GOT3 (cell line): ENCODE measurements around the gene CFAP20DC.
"Not testable (repeated sequence)": the region's sequence is repeated elsewhere in the genome, so short reads cannot be mapped to it uniquely, and the experiment has no call there.

ENCODE experiments used
- DNase-seq: peaks from one replicate; lab custom pipeline; 2025; ENCODE audit warnings: mixed read lengths; lab: John Stamatoyannopoulos, UW

Gene CFAP20DC

DNA sequence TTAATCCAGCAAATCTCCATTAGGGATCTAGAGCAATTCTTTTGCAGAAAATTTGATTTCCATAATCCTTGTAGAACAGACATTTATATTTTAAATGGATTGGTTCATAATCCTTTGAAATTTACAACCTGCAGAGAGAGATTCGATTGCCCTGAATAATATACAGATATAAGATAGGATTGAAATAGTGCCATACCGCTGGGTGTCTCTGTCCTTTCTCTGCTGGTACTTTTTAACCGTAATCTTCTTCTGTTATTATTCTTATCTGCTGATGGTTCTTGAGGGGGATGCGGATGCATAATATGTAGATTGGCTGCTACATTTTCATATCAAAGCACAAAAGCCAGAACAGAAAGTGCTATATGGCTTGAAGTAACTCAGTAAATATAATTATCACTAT, 182.2 kb downstream of the CFAP20DC start:
- no peak for DNase-seq

DNA sequence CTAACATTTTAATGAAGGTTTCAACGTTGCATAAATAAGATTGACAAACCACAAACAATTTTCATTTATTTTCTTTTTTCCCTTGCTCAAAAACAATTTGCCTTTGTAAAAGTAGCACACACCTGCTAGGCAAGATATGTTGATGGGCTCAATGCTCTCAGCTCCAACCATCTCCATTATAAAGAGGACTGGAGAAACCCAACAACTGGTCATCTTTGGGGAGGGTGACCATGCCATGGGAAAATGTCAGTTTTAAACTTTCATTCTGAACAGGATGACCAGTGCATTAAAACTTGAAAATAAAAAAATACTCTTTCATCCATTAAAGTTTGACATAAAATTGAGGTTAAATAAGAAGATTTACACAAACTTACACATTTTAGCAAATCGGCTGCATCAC, 183.7 kb downstream of the CFAP20DC start:
- DNase-seq = no peak

DNA sequence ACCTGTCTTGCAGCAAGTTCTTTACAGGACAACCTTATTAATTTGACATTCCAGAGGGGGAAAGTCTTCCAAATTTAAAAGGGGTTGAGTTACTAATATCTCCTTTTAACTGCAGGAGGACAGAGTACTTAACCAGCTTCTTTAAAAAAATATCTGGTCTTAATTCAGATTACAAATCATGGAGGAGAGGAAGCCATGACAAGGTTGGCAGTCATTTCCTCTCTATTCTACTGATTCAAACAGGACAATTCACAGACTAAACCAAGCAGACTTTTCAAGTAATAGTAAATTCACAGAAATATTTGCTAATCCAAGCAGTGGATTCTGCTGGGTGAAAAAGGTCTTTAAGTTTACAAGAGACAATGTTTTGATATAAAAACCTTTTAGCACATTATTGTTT, 185.3 kb downstream of the CFAP20DC start:
- DNase-seq = no peak

DNA sequence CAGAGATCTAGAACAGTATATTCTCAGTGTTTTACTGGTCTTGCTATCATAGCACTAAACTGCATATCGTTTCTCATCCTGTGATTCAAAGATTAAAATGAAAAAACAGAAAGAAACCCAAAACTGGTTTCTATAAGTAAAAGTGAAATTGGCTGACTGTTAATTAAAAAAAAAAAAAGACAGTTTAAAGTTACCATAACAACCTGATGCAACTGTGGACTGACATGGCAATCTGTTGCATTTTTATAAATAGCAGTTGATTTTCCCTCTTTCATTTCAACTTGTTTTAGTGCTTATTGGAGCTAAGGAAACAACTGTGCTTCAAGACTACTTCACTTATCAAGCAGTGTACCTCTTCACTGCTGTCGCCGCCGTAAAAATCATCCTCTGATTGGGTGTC, 186.6 kb downstream of the CFAP20DC start:
- no peak for DNase-seq

DNA sequence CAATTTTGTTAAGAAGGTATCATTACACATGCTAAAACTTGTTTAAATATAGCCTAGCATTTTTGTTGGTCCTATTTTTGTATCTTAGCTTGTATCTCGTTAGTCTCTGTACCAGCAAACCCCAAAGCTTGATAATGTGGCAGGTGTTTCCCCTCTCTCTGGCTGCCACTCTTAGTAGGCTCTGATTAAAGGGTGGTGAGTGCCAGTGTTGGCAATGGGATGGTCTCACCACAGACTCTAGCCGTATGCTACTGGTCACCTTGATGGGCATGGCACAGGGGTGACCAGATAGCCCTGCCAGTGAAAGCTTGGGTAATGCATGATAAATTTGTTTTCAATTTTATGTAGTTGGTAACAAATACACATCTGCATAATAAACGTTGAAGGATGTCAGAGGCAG, 188.3 kb downstream of the CFAP20DC start:
- DNase-seq = no peak

DNA sequence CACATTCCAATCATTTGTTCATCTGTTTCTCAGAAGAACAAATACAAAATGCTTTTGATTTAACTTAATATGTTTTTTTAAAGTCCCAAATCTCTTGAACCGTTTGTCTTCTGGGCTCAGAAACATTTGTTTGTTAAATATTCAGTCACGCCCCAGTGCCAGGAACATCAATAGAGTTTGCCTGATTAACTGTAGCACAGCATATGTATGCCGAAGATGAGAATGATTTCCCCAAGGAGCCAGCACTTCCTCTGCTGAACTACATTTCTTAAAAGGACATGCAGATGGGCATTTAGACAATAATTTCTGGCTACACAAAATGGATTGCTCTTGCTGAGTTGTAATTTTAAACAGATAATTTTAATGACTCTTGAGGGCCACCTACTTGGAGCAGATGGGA, 191.7 kb downstream of the CFAP20DC start:
- no peak for DNase-seq

DNA sequence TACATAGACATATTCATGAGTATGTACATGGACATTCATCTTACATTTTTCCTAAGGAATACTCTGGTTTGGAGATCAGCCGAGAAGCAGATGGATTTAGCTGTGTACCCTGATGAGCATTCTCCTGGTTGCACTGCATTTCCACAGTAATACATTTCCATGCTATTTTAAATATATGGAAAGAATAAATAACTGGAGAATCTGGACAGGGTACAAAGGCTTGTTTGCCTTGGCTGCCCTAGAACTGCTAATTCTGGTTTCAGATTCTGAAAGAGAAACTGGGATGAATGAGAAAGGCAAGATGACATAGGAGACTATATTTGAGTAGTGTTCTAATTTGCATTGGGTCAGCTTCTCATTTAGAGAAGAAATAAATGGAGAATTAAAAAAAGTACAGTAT, 192.4 kb downstream of the CFAP20DC start:
- no peak for DNase-seq

DNA sequence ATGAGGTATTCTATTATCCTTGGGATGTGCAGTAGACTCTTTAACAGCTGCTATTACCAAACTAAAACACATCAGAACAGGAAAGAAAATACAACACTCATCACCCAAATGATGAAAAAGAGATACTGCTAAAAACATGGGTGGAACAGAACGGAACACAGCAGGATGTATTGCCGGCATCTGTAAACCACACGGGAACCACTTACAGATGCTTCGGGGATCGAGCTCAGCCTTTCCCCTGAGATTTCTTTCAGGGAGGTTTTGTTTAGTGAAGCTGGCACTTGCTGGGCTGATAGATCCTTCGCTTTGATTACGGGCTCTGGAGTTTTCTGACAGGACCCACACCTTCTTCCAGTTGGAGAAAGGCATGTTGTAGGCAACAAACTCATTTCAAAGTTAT, 201.0 kb downstream of the CFAP20DC start:
- no peak for DNase-seq

DNA sequence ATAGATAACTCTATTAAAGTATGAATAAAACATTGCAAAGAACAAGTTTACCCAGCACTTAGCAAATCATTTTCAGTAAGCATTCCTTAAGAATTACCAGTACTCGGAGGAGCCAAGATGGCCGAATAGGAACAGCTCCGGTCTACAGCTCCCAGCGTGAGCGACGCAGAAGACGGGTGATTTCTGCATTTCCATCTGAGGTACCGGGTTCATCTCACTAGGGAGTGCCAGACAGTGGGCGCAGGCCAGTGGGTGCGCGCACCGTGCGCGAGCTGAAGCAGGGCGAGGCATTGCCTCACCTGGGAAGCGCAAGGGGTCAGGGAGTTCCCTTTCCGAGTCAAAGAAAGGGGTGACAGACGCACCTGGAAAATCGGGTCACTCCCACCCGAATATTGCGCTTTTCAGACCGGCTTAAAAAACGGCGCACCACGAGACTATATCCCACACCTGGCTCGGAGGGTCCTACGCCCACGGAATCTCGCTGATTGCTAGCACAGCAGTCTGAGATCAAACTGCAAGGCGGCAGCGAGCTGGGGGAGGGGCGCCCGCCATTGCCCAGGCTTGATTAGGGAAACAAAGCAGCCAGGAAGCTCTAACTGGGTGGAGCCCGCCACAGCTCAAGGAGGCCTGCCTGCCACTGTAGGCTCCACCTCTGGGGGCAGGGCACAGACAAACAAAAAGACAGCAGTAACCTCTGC, 207.6 kb downstream of the CFAP20DC start:
- DNase-seq = not testable (repeated sequence)

DNA sequence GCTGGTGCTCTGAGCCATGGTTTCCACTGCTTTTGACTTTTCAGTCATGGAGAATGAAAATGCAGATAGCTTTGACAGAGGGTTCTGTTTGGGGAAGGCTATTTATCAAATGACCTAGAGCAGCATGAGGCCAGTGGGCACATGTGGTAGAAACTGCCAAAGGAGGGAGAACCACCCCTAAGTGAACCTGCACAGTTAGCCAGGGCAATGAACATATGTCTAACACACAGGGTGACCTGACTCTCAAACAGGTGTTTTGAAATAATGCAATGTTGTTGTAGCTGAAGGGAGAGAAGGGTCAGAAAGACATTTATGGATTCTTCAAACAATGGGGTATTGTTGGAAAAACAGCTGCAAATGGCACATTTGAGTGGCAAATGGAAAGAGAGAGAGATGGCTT, 208.9 kb downstream of the CFAP20DC start:
- no peak for DNase-seq

DNA sequence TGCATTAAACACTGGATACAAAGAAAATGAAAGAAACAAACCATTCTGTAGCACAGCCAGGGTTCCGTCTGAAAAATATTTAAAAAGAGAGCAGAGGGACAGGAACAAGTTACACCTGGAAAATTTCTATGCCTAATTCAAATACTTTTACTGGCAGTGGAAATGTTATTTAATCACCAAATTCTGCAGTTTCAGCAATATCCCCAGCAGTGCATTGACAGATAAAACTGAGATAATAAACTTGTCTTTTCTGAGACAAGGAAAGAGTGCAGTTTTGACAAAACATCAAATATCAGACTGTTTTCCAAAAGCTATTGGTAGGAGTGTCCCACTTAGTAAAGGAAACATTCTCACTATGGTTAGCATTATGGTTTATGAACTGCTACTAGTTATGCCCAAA, 209.9 kb downstream of the CFAP20DC start:
- no peak for DNase-seq

DNA sequence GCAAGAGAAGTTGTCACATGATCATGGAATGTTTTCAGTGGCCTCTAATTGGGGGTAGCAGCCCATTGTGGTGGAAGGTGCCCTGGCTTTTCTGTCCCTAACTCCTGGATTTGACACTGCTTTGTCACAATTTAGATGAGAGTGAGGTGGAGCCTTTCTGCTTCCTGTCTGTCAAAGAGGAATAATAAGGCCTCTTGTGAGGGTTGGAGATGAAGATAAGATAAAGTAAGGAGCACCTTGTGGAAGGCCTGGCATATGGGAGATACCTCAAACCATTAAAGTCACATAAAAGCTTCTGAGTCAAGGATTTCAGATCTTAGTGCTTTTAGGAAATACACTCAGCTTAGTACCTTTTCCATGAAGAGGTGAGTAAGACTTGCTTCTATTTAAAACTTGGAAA, 210.6 kb downstream of the CFAP20DC start:
- no peak for DNase-seq

DNA sequence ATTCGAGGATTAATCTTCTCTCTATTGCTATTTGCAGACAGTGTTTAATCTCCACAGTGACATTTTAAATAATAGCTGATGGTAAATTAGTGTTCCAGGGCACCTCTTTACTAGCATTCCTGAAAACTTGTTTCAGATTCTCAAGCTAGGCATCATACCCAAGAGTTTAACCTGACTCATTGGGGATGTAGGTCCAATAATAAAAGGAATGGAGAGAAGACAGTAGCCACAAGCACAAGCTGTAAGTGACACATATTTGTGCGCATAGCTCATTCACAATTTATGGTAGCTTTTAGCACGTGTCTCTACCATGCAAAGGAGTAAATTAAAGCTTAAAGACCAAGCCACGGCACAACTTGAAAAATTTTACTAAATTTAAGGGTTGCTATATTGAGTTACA, 212.0 kb downstream of the CFAP20DC start:
- no peak for DNase-seq

DNA sequence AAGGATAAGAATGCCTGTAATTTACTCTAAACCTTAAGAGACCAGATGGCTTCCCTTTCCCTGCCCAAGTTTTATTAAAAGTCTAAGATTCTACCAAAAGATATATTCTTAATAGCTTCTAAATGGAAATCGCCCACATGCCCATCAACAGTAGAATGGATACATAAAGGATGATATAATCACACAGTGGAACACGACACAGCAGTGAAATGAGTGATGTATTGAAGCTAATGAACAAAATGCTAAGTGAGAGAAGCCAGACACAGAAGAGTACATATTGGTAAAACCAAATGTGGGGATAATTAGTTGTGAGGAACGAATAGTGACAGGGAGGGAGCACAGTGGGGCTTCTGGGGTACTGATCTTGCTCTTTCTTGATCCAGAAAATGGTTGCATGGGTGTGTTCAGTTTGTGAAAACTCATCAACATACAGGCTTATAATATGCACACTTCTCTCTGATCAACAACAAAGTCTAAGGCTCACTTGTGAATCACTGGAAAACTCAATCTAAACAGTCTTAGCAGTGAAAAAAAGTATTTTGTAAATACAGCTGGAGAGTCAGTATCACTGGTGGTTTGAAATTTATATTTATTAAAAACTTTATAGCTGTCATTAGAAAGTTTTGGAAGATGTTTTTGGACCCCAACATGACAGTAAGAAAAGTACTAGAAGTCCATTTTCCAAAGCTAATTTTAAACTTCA, 212.5 kb downstream of the CFAP20DC start:
- DNase-seq = no peak

DNA sequence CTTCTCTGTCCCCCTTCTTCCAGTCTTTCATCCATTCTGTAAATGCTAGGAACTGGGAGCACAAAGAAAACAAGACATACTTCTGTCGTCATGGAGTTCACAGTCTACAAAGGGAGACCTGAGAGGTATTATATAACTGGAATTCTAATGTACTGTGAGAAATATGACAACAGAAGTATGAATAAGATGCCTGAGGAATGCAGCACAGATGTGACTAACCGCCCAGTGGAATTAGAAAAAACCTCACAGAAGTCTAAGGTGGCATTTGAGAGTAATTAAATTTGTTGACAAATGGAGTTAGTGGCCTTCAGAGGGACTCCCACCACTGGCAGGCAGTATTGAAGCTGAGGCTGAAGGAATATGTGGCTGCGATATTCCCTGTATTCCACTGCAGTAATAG, 214.7 kb downstream of the CFAP20DC start:
- DNase-seq = no peak

DNA sequence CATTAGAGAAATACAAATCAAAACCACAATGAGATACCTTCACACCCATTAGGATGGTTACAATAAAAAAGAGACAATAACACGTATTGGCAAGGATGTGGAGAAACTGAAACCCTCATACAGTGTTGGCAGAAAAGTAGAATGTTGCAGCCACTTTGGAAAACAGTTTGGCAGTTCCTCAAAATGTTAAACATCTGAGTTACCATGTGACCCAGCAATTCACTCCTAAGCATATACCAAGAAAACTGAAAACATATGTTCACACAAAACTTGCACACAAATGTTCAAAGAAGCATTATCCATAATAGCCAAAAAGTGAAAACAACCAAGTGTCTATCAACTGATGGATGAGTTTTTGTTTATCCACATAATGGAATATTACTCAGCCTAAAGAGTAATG, 216.3 kb downstream of the CFAP20DC start:
- DNase-seq = no peak

DNA sequence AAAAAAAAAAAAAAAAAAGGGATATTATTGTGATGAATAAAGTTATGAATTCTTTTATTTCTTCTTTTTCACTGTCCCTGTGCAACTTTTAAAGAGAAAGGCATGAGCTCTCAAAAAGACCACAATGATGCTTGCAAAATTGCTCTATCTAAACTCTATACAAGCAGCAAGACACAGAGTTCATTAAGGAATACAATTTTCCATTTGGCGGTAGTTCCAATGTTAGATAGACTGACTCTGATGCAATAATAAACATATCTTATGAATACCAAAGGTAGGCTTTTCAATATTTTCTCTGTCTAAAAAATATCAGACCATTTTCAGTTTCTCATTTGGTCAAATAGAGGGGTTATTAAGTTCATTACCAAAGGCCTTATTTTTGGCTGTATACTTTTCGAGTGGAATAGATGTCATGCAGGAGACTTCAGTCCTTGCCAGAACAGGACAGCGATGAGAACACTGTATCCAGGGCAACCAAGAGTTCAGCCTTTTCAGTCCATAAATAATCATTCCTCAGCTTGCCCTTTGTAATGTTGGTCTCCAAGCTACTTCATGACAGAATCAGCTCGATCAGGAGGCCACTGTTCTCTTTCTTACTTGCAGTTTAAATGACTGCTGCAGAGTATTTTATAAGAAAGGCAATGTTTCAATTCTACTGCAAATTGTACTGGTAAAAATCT, 220.4 kb downstream of the CFAP20DC start:
- no peak for DNase-seq

DNA sequence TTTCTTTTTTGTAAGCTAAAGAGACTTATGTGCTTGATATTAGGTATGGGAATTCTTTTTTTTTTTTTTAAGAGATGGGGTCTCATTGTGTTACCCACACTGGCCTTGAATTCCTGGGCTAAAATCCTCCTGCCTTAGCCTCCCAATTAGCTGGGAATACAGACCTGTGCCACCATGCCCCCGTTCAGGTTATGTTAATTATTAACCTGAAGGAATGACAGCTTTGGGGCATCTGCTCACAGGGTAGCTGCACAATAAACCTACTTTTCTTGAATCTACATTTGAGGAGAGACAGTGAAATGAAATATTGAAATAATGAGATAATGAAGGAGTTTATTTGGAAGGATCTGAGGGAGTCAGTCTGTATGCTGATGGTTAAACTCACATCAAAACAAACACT, 225.0 kb downstream of the CFAP20DC start:
- DNase-seq = no peak

DNA sequence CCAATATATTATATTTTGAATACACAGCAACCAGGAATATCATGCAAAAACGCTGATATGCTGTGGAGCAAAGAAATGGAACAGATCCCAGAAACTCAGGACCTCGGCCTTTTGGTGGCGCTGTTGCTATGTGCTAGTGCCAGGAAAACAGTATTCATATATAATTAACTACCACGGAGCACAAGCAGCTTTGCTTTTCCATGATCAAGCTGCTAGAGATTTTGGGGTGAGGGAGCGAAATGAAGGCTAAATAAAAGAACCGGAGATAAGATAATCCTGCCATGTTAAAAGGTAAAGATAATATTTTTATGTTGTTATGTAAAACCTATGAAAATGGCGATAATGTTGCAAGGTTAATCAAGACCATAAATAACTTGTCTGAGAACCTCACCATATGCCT, 225.5 kb downstream of the CFAP20DC start:
- DNase-seq = no peak

DNA sequence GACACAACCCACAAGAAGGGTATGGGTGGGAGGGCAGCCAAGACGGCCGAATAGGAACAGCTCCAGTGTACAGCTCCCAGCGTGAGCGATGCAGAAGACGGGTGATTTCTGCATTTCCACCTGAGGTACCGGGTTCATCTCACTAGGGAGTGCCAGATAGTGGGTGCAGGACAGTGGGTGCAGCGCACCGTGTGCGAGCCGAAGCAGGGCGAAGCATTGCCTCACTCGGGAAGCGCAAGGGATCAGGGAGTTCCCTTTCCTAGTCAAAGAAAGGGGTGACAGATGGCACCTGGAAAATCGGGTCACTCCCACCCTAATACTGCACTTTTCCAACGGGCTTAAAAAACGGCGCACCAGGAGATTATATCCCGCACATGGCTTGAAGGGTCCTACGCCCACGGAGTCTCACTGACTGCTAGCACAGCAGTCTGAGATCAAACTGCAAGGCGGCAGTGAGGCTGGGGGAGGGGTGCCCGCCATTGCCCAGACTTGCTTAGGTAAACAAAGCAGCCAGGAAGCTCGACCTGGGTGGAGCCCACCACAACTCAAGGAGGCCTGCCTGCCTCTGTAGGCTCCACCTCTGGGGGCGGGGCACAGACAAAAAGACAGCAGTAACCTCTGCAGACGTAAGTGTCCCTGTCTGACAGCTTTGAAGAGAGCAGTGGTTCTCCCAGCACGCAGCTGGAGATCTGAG, 243.1 kb downstream of the CFAP20DC start:
- DNase-seq = not testable (repeated sequence)

DNA sequence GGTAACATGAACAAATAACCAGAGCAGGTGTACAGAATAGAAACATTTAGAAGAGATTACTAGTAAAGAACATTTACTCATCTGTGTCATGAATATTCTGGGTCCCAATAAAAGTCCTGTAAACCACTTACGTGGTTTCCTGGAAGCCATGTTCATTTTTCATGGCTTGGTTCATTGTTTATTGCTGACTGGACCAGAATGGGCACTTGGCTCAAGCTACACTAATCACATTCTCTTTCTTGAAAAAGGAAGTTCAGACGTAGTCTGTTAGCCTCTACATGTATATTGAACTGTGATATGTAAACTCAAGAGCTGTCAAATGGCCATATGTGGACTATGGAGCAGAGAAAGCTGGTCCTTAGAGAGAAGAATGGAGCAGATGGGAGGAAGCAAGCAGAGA, 244.9 kb downstream of the CFAP20DC start:
- DNase-seq = no peak

DNA sequence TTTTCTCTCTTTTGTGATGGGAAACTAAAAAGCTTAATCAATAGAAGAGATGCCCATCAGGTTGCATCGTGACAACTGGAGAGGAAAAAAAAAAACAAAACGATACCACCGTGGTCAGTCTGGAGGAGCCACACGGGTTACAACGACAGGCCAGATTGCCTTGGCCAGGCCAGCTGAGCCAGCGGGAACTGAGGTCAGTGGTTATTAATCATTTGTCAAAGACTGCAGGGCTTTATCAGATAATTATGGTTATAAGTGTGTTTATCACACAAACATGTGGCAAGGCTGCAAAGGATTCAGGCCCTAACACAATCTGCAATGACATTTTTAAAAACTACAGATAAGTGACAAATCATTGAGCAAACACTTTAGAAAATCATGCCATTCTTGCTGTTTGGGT, 248.3 kb downstream of the CFAP20DC start:
- DNase-seq = no peak

DNA sequence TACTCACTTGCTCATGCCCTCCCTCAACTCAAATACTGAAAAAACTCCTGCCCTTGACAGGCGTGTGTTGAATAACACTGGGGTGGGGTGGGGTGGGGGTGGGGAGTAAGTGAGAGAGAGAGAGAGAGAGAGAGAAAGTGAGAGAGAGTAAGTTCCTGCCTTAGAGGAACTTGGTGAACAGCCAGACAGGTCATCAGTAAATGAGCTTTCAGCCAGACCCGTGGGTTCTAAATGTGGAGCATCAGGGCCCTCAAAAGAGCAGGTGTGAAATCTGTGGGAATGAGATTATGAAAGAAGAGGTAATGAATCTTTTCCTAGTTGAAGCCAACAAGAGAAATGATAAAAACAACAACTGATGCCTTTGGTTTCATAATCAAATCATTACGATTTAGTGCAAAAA, 248.9 kb downstream of the CFAP20DC start:
- DNase-seq = no peak
